IMR-90 (cell line): ENCODE measurements around the gene DPEP3. TPM values are rescaled to one million over a fixed set of nuclear protein-coding genes. Genes with fewer than 3 reads are reported as not detected.

ENCODE experiments used
- ATAC-seq: fragments of 200-7000 bp; cut with Tn5 transposase; 2 replicates; pipeline ENCODE4 v1.9.1; 2020; ENCODE audit warnings: low read depth, mild to moderate bottlenecking, moderate library complexity
- BruUV-seq: library from RNA; stranded (reverse); fragments of 400-500 nt; replicated peaks from 2 replicates; lab custom pipeline; 2021; lab: Mats Ljungman, UMichigan
- CTCF ChIA-PET: fragments of 300-600 bp; formaldehyde crosslinking; extraction: SDS; loops from one replicate; lab custom pipeline; 2021; ENCODE audit warnings: antibody characterized with exemption; lab: Yijun Ruan, JAX
- POLR2A ChIA-PET: fragments of 300-600 bp; sonication (Branson Sonifier 250); formaldehyde crosslinking; loops from one replicate; lab custom pipeline; 2022; ENCODE audit warnings: antibody characterized with exemption; ENCODE audit not compliant: unreplicated experiment; lab: Charles Lee
- DNase-seq: peaks from one replicate; pipeline ENCODE4 v3.0.0; 2013
- H2AFZ ChIP-seq: replicated peaks from 2 replicates; pipeline ENCODE3; 2013; ENCODE audit warnings: low read length, mild to moderate bottlenecking; ENCODE audit not compliant: poor library complexity
- H2AK5ac ChIP-seq: 2 replicates; pipeline ENCODE4 v1.6.1; 2013; ENCODE audit warnings: low read depth, low read length, inconsistent platforms
- H2AK9ac ChIP-seq: replicated peaks from 2 replicates; pipeline ENCODE3; 2013; ENCODE audit warnings: mild to moderate bottlenecking, low read depth, low read length, moderate library complexity; ENCODE audit not compliant: poor library complexity
- H2BK120ac ChIP-seq: 2 replicates; pipeline ENCODE4 v1.6.1; 2013; ENCODE audit warnings: low read depth, low read length, inconsistent platforms
- H2BK15ac ChIP-seq: 3 replicates; pipeline ENCODE4 v1.6.1; 2013; ENCODE audit warnings: low read depth, low read length, inconsistent platforms
- H2BK20ac ChIP-seq: 2 replicates; pipeline ENCODE4 v1.6.1; 2013; ENCODE audit warnings: low read depth, mild to moderate bottlenecking, inconsistent platforms, low read length, moderate library complexity
- H2BK5ac ChIP-seq: 2 replicates; pipeline ENCODE4 v1.6.1; 2013; ENCODE audit warnings: mild to moderate bottlenecking, low read depth, low read length, inconsistent platforms; ENCODE audit not compliant: poor library complexity, severe bottlenecking
- H3K14ac ChIP-seq: replicated peaks from 2 replicates; pipeline ENCODE4 v1.6.1; 2013; ENCODE audit warnings: low read depth, low read length, inconsistent platforms
- H3K18ac ChIP-seq: 2 replicates; pipeline ENCODE4 v1.6.1; 2013; ENCODE audit warnings: low read depth, low read length, control low read depth
- H3K23ac ChIP-seq: 2 replicates; pipeline ENCODE4 v1.6.1; 2013; ENCODE audit warnings: low read depth, low read length, inconsistent platforms
- H3K27ac ChIP-seq: 2 replicates; pipeline ENCODE4 v1.5.1; 2013; ENCODE audit warnings: mild to moderate bottlenecking, control low read depth, low read length; ENCODE audit not compliant: insufficient read depth
- H3K27me3 ChIP-seq: 2 replicates; pipeline ENCODE4 v1.6.1; 2013; ENCODE audit warnings: low read length; ENCODE audit not compliant: control insufficient read depth, insufficient read depth
- H3K36me3 ChIP-seq: 2 replicates; pipeline ENCODE4 v1.6.1; 2013; ENCODE audit warnings: low read length, mixed read lengths; ENCODE audit not compliant: control insufficient read depth, insufficient read depth
- H3K4ac ChIP-seq: 2 replicates; pipeline ENCODE4 v1.6.1; 2013; ENCODE audit warnings: low read depth, low read length, inconsistent platforms
- H3K4me1 ChIP-seq: 2 replicates; pipeline ENCODE4 v1.6.1; 2013; ENCODE audit warnings: low read length, mixed read lengths; ENCODE audit not compliant: control insufficient read depth, insufficient read depth
- H3K4me2 ChIP-seq: 2 replicates; pipeline ENCODE4 v1.6.1; 2013; ENCODE audit warnings: low read depth, mild to moderate bottlenecking, control low read depth, low read length, moderate library complexity
- H3K4me3 ChIP-seq: 2 replicates; pipeline ENCODE4 v1.5.1; 2013; ENCODE audit warnings: low read depth, mild to moderate bottlenecking, control low read depth, low read length, moderate library complexity; ENCODE audit not compliant: insufficient read depth
- H3K56ac ChIP-seq: 2 replicates; pipeline ENCODE4 v1.6.1; 2013; ENCODE audit warnings: low read length, inconsistent platforms; ENCODE audit not compliant: insufficient read depth; ENCODE audit errors: extremely low read depth
- H3K79me1 ChIP-seq, 2 experiments: 2 replicates each; pipeline ENCODE4 v1.6.1; 2013; ENCODE audit warnings: low read length in 2 of 2, inconsistent platforms in 1 of 2, low read depth in 1 of 2
- H3K9ac ChIP-seq: 2 replicates; pipeline ENCODE4 v1.6.1; 2013; ENCODE audit warnings: low read depth, low read length, control low read depth
- H3K9me1 ChIP-seq: 2 replicates; pipeline ENCODE4 v1.6.1; 2013; ENCODE audit warnings: low read length, inconsistent platforms; ENCODE audit not compliant: insufficient read depth
- H3K9me3 ChIP-seq: 2 replicates; pipeline ENCODE4 v1.6.1; 2013; ENCODE audit warnings: low read length; ENCODE audit not compliant: control insufficient read depth, insufficient read depth
- H4K20me1 ChIP-seq: 2 replicates; pipeline ENCODE4 v1.6.1; 2013; ENCODE audit warnings: low read length, inconsistent platforms; ENCODE audit not compliant: insufficient read depth
- H4K5ac ChIP-seq: 2 replicates; pipeline ENCODE4 v1.6.1; 2013; ENCODE audit warnings: mild to moderate bottlenecking, low read depth, low read length, control low read depth
- H4K8ac ChIP-seq, 2 experiments: 2 replicates each; pipeline ENCODE4 v1.6.1; 2013; ENCODE audit warnings: low read depth in 2 of 2, low read length in 2 of 2, control low read depth in 1 of 2, inconsistent platforms in 1 of 2
- H4K91ac ChIP-seq: 2 replicates; pipeline ENCODE4 v1.6.1; 2013; ENCODE audit warnings: low read depth, low read length, inconsistent platforms; ENCODE audit not compliant: insufficient read depth
- BHLHE40 ChIP-seq: fragments of 150-350 bp; IDR thresholded peaks from 2 replicates; pipeline ENCODE4 v1.6.1; 2016; ENCODE audit warnings: mild to moderate bottlenecking, low read depth, low read length
- CHD1 ChIP-seq: IDR thresholded peaks from 2 replicates; pipeline ENCODE4 v1.6.1; 2012; ENCODE audit warnings: low read depth, low read length, improper control_type of control experiment
- FOS ChIP-seq: fragments of 150-350 bp; IDR thresholded peaks from 2 replicates; pipeline ENCODE4 v1.6.1; 2016; ENCODE audit warnings: low read depth, low read length
- MAFK ChIP-seq: IDR thresholded peaks from 2 replicates; pipeline ENCODE4 v1.6.1; 2012; ENCODE audit warnings: low read depth, low read length, improper control_type of control experiment
- MXI1 ChIP-seq: IDR thresholded peaks from 2 replicates; pipeline ENCODE4 v1.6.1; 2012; ENCODE audit warnings: low read depth, mild to moderate bottlenecking, low read length, moderate library complexity, borderline replicate concordance
- RAD21 ChIP-seq: IDR thresholded peaks from 2 replicates; pipeline ENCODE4 v1.6.1; 2012; ENCODE audit warnings: low read length, improper control_type of control experiment
- RFX5 ChIP-seq: IDR thresholded peaks from 2 replicates; pipeline ENCODE4 v1.8.0; 2012; ENCODE audit warnings: low read depth, mild to moderate bottlenecking, low read length, moderate library complexity
- WGBS, 2 experiments: methylation state at CpG; one replicate each; pipeline versions ENCODE4 v1.1.5 to v1.1.7; 2013; ENCODE audit warnings: missing lambda C conversion rate in 2 of 2; ENCODE audit not compliant: insufficient read length in 1 of 2; ENCODE audit errors: extremely low coverage in 2 of 2; 5-methylcytosine and 5-hydroxymethylcytosine counted together
- dilution Hi-C: fragments of 300-500 bp; cut with HindIII; formaldehyde crosslinking; loops from one replicate; pipeline ENCODE4 v1.14.3; 2018; ENCODE audit warnings: low sequenced_read_pairs; ENCODE audit not compliant: unreplicated experiment
- in situ Hi-C: fragments of 300-500 bp; cut with MboI; formaldehyde crosslinking; loops from 3 replicates; pipeline ENCODE4 v1.14.3; 2019; ENCODE audit warnings: low sequenced_read_pairs, inconsistent platforms, mixed read lengths
- intact Hi-C: fragments of 100-400 bp; cut with micrococcal nuclease; formaldehyde crosslinking; loops from 2 replicates; pipeline ENCODE4 v1.10.0; 2022
- polyA plus RNA-seq, 3 experiments: library from polyadenylated mRNA; depleted of rRNA; stranded (reverse); fragments of >200 nt; gene quantifications; 2 replicates each; pipeline ENCODE4 v1.2.3, GENCODE V29; 2012; ENCODE audit warnings: low replicate concordance in 1 of 3
- total RNA-seq: library from RNA; depleted of rRNA; stranded (reverse); fragments of >200 nt; gene quantifications from 2 replicates; pipeline ENCODE4 v1.2.3, GENCODE V29; 2012
- TF ChIP-seq, protein P1 (sequence below): fragments of 150-350 bp; IDR thresholded peaks from 2 replicates; pipeline ENCODE4 v1.6.1; 2017; ENCODE audit warnings: mild to moderate bottlenecking, antibody characterized with exemption, low read length, low read depth
- TF ChIP-seq, protein P2 (sequence below): fragments of 150-350 bp; IDR thresholded peaks from 2 replicates; pipeline ENCODE4 v1.6.1; 2016; ENCODE audit warnings: low read depth, mild to moderate bottlenecking, low read length, moderate library complexity, borderline replicate concordance

The DPEP3 gene
- total and polyA plus RNA-seq, 2 of the 4 experiments (the other 2 are of a cell fraction), result not detected

GRCh38 chr16:67961551-67961957, 18.7 kb downstream of the DPEP3 start:
- no peaks in the 10 kb centered on the region for H3K27me3 ChIP-seq
- H2BK15ac ChIP-seq, result no peak overlapping the region
- no peak for ATAC-seq
- no peak overlapping the region for H2BK20ac ChIP-seq
- no peak overlapping the region for H2AFZ ChIP-seq
- ChIA-PET CTCF (no interaction called here), POLR2A (no interaction called here)
- H3K23ac ChIP-seq, result no peak overlapping the region
- H3K9ac ChIP-seq, result no peak overlapping the region
- no peak overlapping the region for H3K14ac ChIP-seq
- no TSS peak for BruUV-seq
- peaks cover 47% of the 10 kb centered on the region for H3K4me1 ChIP-seq
- WGBS, 2 experiments, result no CpG with 5 or more reads among the region's 13 CpGs
- no peak for DNase-seq
- H3K27ac ChIP-seq, result no peak overlapping the region
- no peak overlapping the region for H4K5ac ChIP-seq
- no peak overlapping the region for H2AK9ac ChIP-seq
- peak overlapping the region; percentile 4 for H2BK5ac ChIP-seq
- H3K56ac ChIP-seq, result no peak overlapping the region
- H3K4me3 ChIP-seq, result no peak overlapping the region
- TF ChIP-seq, protein P1, sequence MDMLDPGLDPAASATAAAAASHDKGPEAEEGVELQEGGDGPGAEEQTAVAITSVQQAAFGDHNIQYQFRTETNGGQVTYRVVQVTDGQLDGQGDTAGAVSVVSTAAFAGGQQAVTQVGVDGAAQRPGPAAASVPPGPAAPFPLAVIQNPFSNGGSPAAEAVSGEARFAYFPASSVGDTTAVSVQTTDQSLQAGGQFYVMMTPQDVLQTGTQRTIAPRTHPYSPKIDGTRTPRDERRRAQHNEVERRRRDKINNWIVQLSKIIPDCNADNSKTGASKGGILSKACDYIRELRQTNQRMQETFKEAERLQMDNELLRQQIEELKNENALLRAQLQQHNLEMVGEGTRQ, result no peak
- TF ChIP-seq RAD21, result no peak
- TF ChIP-seq, protein P2, sequence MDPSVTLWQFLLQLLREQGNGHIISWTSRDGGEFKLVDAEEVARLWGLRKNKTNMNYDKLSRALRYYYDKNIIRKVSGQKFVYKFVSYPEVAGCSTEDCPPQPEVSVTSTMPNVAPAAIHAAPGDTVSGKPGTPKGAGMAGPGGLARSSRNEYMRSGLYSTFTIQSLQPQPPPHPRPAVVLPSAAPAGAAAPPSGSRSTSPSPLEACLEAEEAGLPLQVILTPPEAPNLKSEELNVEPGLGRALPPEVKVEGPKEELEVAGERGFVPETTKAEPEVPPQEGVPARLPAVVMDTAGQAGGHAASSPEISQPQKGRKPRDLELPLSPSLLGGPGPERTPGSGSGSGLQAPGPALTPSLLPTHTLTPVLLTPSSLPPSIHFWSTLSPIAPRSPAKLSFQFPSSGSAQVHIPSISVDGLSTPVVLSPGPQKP, result no peak
- no peak for TF ChIP-seq BHLHE40
- no peak for TF ChIP-seq CHD1
- TF ChIP-seq MAFK, result no peak
- no peak for TF ChIP-seq RFX5
- TF ChIP-seq MXI1, result no peak
- no peak for TF ChIP-seq FOS
- no peak overlapping the region for H2AK5ac ChIP-seq
- peaks cover 61% of the 10 kb centered on the region for H3K9me1 ChIP-seq
- H3K36me3 ChIP-seq, result peaks cover 73% of the 10 kb centered on the region
- H3K9me3 ChIP-seq, result no peaks in the 10 kb centered on the region
- no peak overlapping the region for H2BK120ac ChIP-seq
- intact Hi-C loops (loop anchor here (10.0 kb wide), 1 partner anchor 263 kb away; no protein-coding TSS in a partner anchor), in situ Hi-C loops (no loop called here), dilution Hi-C loops (no loop called here)
- no peak overlapping the region for H3K4me2 ChIP-seq
- peaks cover 86% of the 10 kb centered on the region for H4K20me1 ChIP-seq
- H3K79me1 ChIP-seq, result peaks cover 53 to 93% of the 10 kb centered on the region in 2 experiments
- H3K18ac ChIP-seq, result no peak overlapping the region
- H3K4ac ChIP-seq, result no peak overlapping the region; the same call in 1 of the 2 replicates
- no peak overlapping the region for H4K8ac ChIP-seq
- no peak overlapping the region for H4K91ac ChIP-seq
